Measurements from ENCODE around the gene C2.
"Not testable (repeated sequence)": the region's sequence is repeated elsewhere in the genome, so short reads cannot be mapped to it uniquely, and the experiment has no call there.

C2 gene

GRCh38 chr6:31958412-31958740 lies 30.9 kb downstream of the C2 start:
- DNase-seq (ENCODE audit: low spot score) = no peak

DNA sequence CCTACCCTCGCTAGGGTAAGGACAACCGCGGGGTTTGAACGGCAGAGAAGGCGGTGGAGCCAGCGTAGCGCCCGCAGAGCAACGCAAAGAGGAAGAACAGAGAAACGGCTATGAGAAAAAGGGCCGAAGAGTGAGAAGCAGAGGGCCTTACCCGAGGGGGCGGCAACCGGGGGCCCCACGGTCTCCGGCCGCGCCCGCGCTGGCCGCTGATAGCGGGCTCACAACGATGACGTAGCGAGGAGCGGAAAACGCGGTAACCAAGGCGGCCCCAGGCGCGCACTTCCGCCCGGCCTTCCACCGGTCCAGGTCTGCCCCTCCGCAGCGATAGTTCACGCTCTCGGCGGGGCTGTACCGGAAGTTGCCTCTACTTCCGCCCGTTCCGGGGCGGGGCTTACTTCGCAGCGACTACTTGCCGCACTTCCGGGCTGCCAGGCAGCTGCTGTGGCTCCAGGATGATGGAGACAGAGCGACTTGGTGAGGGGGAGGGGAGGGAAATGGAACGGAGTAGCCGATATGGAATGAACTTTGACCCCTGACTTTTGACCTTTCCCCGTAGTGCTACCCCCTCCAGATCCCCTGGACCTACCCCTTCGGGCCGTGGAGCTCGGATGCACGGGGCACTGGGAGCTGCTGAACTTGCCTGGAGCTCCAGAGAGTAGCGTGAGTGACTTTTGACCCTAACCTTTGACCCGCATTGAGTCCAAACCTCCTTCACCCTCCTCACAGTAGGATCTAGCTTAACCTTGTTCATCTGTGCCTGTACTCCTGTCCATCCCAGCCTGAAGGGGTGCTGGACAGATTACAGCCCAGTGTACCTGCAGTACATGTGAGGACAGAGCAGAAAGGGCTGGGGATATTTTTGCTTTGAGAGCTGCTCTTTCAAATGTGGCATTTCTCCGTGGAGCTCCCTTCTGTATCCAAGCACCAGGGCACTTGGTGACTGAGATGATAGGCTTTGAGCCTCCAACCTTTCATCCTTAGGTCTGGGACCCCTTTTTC lies 31.5 kb downstream of the C2 start, which contains the start of the genes NELFE and SKIC2:
TSS of gene NELFE (minus strand) at position 231 of the 999 bp plus-strand sequence. CDS start 525 bp downstream, outside the sequence.
TSS of gene SKIC2 (plus strand) at position 435 of the 999 bp plus-strand sequence. CDS start at position 453, 18 bp downstream.
- DNase-seq (ENCODE audit: low spot score) = peak; percentile 99

- DNase-seq (ENCODE audit: low spot score) = no peak
Observed at GRCh38 chr6:31961616-31962015, 34.1 kb downstream of the C2 start.

DNA sequence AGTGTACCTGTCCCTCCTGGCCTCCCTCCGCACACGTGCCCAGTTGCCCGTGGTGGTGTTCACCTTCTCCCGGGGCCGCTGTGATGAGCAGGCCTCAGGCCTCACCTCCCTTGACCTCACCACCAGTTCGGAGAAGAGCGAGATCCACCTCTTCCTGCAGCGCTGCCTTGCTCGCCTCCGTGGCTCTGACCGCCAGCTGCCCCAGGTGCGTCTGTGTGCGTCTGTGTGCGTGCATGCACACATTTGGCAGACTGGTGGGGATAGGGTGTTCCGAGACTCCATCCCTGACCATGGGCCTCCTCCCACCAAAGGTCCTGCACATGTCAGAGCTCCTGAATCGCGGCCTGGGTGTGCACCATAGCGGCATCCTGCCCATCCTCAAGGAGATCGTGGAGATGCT lies 36.4 kb downstream of the C2 start:
- DNase-seq (ENCODE audit: low spot score) = no peak

DNA sequence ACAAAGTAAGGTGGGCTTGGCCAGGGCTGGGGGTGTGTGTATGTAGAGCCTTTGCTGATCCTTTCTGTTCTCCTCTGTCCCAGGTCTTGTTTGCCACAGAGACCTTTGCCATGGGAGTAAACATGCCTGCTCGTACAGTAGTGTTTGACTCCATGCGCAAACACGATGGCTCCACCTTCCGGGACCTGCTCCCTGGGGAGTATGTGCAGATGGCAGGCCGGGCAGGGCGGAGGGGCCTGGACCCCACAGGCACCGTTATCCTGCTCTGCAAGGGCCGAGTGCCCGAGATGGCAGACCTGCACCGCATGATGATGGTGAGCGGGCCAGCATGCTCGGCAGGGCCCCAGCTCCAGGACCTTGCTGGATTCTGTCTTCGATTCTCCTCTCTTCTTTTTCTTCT lies 38.2 kb downstream of the C2 start:
- no peak for DNase-seq (ENCODE audit: low spot score)

DNA sequence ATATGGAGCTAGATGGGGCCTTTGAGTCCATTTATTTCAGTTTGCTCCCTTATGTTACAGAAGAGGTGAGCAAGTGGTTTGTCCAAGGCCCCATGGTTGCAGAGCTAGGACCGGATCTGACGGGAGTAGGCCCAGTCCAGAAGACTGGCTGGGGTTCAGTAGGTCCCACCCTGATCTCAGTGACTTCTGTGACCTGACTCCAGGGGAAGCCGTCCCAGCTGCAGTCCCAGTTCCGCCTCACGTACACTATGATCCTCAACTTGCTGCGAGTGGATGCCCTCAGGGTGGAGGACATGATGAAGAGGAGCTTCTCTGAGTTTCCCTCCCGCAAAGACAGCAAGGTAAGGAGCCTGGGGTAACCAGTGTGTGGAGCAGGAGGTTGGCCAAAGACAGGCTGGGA lies 39.0 kb downstream of the C2 start:
- DNase-seq (ENCODE audit: low spot score) = no peak

GRCh38 chr6:31966997-31967925 lies 39.7 kb downstream of the C2 start:
- no peak for DNase-seq (ENCODE audit: low spot score)

DNA sequence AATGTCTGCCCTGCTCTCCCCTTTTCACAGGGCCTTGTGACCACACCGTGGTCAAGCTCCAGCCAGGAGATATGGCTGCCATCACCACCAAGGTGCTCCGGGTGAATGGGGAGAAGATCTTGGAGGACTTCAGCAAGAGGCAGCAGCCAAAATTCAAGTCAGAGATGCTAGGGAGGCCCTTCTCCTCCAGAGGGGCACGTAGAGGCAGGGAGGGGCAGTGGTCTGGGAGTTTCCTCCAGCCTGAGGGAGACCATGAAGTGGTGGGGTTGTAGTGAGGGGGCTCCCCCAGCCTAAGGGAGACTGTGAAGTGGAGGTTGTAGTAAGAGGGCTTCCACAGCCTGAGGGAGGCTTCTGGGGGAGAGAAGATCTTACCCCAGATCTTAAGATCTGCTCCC lies 40.4 kb downstream of the C2 start:
- no peak for DNase-seq (ENCODE audit: low spot score)

GRCh38 chr6:31968326-31968725 lies 40.8 kb downstream of the C2 start:
- DNase-seq (ENCODE audit: low spot score) = no peak

- no peak for DNase-seq (ENCODE audit: low spot score)
Observed at GRCh38 chr6:31968791-31969711, 41.5 kb downstream of the C2 start.

GRCh38 chr6:31969712-31970603 lies 42.4 kb downstream of the C2 start:
- DNase-seq (ENCODE audit: low spot score) = no peak

- DNase-seq (ENCODE audit: low spot score) = no peak
Observed at GRCh38 chr6:31970604-31971271, 43.2 kb downstream of the C2 start.

GRCh38 chr6:31971279-31971992 lies 43.9 kb downstream of the C2 start:
- no peak for DNase-seq (ENCODE audit: low spot score)

- DNase-seq (ENCODE audit: low spot score) = peak; percentile 97
Observed at GRCh38 chr6:31971993-31972708, 44.6 kb downstream of the C2 start, which contains the start of gene DXO. Gene DXO (minus strand): TSS chr6:31972138. CDS start chr6:31971675, 463 bp downstream.

- no peak for DNase-seq (ENCODE audit: low spot score)
Observed at GRCh38 chr6:31972709-31973350, 45.3 kb downstream of the C2 start.

- not testable (repeated sequence) for DNase-seq (ENCODE audit: low spot score)
Observed at GRCh38 chr6:31976065-31976464, 48.5 kb downstream of the C2 start.

DNA sequence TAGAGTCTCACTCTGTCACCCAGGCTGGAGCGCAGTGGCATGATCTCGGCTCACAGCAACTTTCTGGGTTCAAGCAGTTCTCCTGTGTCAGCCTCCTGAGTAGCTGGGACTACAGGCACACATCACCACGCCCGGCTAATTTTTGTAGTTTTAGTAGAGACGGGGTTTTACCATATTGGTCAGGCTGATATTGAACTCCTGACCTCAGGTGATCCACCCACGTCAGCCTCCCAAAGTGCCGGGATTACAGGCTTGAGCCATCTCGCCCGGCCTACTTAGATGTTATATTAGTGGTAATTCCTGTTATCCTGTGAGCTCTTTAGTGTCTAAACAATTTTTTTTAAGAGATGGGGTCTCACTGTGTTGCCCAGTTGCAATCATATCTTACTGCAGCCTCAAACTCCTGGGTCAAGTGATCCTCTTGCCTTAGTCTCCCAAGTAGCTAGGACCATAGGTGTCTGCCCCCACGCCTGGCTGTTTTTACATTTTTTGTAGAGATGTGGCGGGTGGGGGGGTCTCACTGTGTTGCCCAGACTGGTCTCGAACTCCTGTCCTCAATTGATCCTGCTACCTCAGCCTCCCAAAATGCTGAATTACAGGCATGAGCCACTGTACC lies 50.4 kb downstream of the C2 start:
- no peak for DNase-seq (ENCODE audit: low spot score)
